IMR-90 (cell line): ENCODE measurements around the gene C11orf86. TPM values are rescaled to one million over a fixed set of nuclear protein-coding genes. Genes with fewer than 3 reads are reported as not detected.

Experiments
- ATAC-seq: fragments of 200-7000 bp; cut with Tn5 transposase; 2 replicates; pipeline ENCODE4 v1.9.1; 2020; ENCODE audit warnings: low read depth, mild to moderate bottlenecking, moderate library complexity
- BruUV-seq: library from RNA; stranded (reverse); fragments of 400-500 nt; replicated peaks from 2 replicates; lab custom pipeline; 2021; lab: Mats Ljungman, UMichigan
- CTCF ChIA-PET: fragments of 300-600 bp; formaldehyde crosslinking; extraction: SDS; loops from one replicate; lab custom pipeline; 2021; ENCODE audit warnings: antibody characterized with exemption; lab: Yijun Ruan, JAX
- POLR2A ChIA-PET: fragments of 300-600 bp; sonication (Branson Sonifier 250); formaldehyde crosslinking; loops from one replicate; lab custom pipeline; 2022; ENCODE audit warnings: antibody characterized with exemption; ENCODE audit not compliant: unreplicated experiment; lab: Charles Lee
- DNase-seq: peaks from one replicate; pipeline ENCODE4 v3.0.0; 2013
- H2AFZ ChIP-seq: replicated peaks from 2 replicates; pipeline ENCODE3; 2013; ENCODE audit warnings: low read length, mild to moderate bottlenecking; ENCODE audit not compliant: poor library complexity
- H2AK5ac ChIP-seq: 2 replicates; pipeline ENCODE4 v1.6.1; 2013; ENCODE audit warnings: low read depth, low read length, inconsistent platforms
- H2AK9ac ChIP-seq: replicated peaks from 2 replicates; pipeline ENCODE3; 2013; ENCODE audit warnings: mild to moderate bottlenecking, low read depth, low read length, moderate library complexity; ENCODE audit not compliant: poor library complexity
- H2BK120ac ChIP-seq: 2 replicates; pipeline ENCODE4 v1.6.1; 2013; ENCODE audit warnings: low read depth, low read length, inconsistent platforms
- H2BK15ac ChIP-seq: 3 replicates; pipeline ENCODE4 v1.6.1; 2013; ENCODE audit warnings: low read depth, low read length, inconsistent platforms
- H2BK20ac ChIP-seq: 2 replicates; pipeline ENCODE4 v1.6.1; 2013; ENCODE audit warnings: low read depth, mild to moderate bottlenecking, inconsistent platforms, low read length, moderate library complexity
- H2BK5ac ChIP-seq: 2 replicates; pipeline ENCODE4 v1.6.1; 2013; ENCODE audit warnings: mild to moderate bottlenecking, low read depth, low read length, inconsistent platforms; ENCODE audit not compliant: poor library complexity, severe bottlenecking
- H3K14ac ChIP-seq: replicated peaks from 2 replicates; pipeline ENCODE4 v1.6.1; 2013; ENCODE audit warnings: low read depth, low read length, inconsistent platforms
- H3K18ac ChIP-seq: 2 replicates; pipeline ENCODE4 v1.6.1; 2013; ENCODE audit warnings: low read depth, low read length, control low read depth
- H3K23ac ChIP-seq: 2 replicates; pipeline ENCODE4 v1.6.1; 2013; ENCODE audit warnings: low read depth, low read length, inconsistent platforms
- H3K27ac ChIP-seq: 2 replicates; pipeline ENCODE4 v1.5.1; 2013; ENCODE audit warnings: mild to moderate bottlenecking, control low read depth, low read length; ENCODE audit not compliant: insufficient read depth
- H3K27me3 ChIP-seq: 2 replicates; pipeline ENCODE4 v1.6.1; 2013; ENCODE audit warnings: low read length; ENCODE audit not compliant: control insufficient read depth, insufficient read depth
- H3K36me3 ChIP-seq: 2 replicates; pipeline ENCODE4 v1.6.1; 2013; ENCODE audit warnings: low read length, mixed read lengths; ENCODE audit not compliant: control insufficient read depth, insufficient read depth
- H3K4ac ChIP-seq: 2 replicates; pipeline ENCODE4 v1.6.1; 2013; ENCODE audit warnings: low read depth, low read length, inconsistent platforms
- H3K4me1 ChIP-seq: 2 replicates; pipeline ENCODE4 v1.6.1; 2013; ENCODE audit warnings: low read length, mixed read lengths; ENCODE audit not compliant: control insufficient read depth, insufficient read depth
- H3K4me2 ChIP-seq: 2 replicates; pipeline ENCODE4 v1.6.1; 2013; ENCODE audit warnings: low read depth, mild to moderate bottlenecking, control low read depth, low read length, moderate library complexity
- H3K4me3 ChIP-seq: 2 replicates; pipeline ENCODE4 v1.5.1; 2013; ENCODE audit warnings: low read depth, mild to moderate bottlenecking, control low read depth, low read length, moderate library complexity; ENCODE audit not compliant: insufficient read depth
- H3K56ac ChIP-seq: 2 replicates; pipeline ENCODE4 v1.6.1; 2013; ENCODE audit warnings: low read length, inconsistent platforms; ENCODE audit not compliant: insufficient read depth; ENCODE audit errors: extremely low read depth
- H3K79me1 ChIP-seq, 2 experiments: 2 replicates each; pipeline ENCODE4 v1.6.1; 2013; ENCODE audit warnings: low read length in 2 of 2, inconsistent platforms in 1 of 2, low read depth in 1 of 2
- H3K9ac ChIP-seq: 2 replicates; pipeline ENCODE4 v1.6.1; 2013; ENCODE audit warnings: low read depth, low read length, control low read depth
- H3K9me1 ChIP-seq: 2 replicates; pipeline ENCODE4 v1.6.1; 2013; ENCODE audit warnings: low read length, inconsistent platforms; ENCODE audit not compliant: insufficient read depth
- H3K9me3 ChIP-seq: 2 replicates; pipeline ENCODE4 v1.6.1; 2013; ENCODE audit warnings: low read length; ENCODE audit not compliant: control insufficient read depth, insufficient read depth
- H4K20me1 ChIP-seq: 2 replicates; pipeline ENCODE4 v1.6.1; 2013; ENCODE audit warnings: low read length, inconsistent platforms; ENCODE audit not compliant: insufficient read depth
- H4K5ac ChIP-seq: 2 replicates; pipeline ENCODE4 v1.6.1; 2013; ENCODE audit warnings: mild to moderate bottlenecking, low read depth, low read length, control low read depth
- H4K8ac ChIP-seq, 2 experiments: 2 replicates each; pipeline ENCODE4 v1.6.1; 2013; ENCODE audit warnings: low read depth in 2 of 2, low read length in 2 of 2, control low read depth in 1 of 2, inconsistent platforms in 1 of 2
- H4K91ac ChIP-seq: 2 replicates; pipeline ENCODE4 v1.6.1; 2013; ENCODE audit warnings: low read depth, low read length, inconsistent platforms; ENCODE audit not compliant: insufficient read depth
- BHLHE40 ChIP-seq: fragments of 150-350 bp; IDR thresholded peaks from 2 replicates; pipeline ENCODE4 v1.6.1; 2016; ENCODE audit warnings: mild to moderate bottlenecking, low read depth, low read length
- CEBPB ChIP-seq: IDR thresholded peaks from 2 replicates; pipeline ENCODE4 v1.6.1; 2012; ENCODE audit warnings: low read depth, low read length, improper control_type of control experiment
- FOS ChIP-seq: fragments of 150-350 bp; IDR thresholded peaks from 2 replicates; pipeline ENCODE4 v1.6.1; 2016; ENCODE audit warnings: low read depth, low read length
- WGBS, 2 experiments: methylation state at CpG; one replicate each; pipeline versions ENCODE4 v1.1.5 to v1.1.7; 2013; ENCODE audit warnings: missing lambda C conversion rate in 2 of 2; ENCODE audit not compliant: insufficient read length in 1 of 2; ENCODE audit errors: extremely low coverage in 2 of 2; 5-methylcytosine and 5-hydroxymethylcytosine counted together
- dilution Hi-C: fragments of 300-500 bp; cut with HindIII; formaldehyde crosslinking; loops from one replicate; pipeline ENCODE4 v1.14.3; 2018; ENCODE audit warnings: low sequenced_read_pairs; ENCODE audit not compliant: unreplicated experiment
- in situ Hi-C: fragments of 300-500 bp; cut with MboI; formaldehyde crosslinking; loops from 3 replicates; pipeline ENCODE4 v1.14.3; 2019; ENCODE audit warnings: low sequenced_read_pairs, inconsistent platforms, mixed read lengths
- intact Hi-C: fragments of 100-400 bp; cut with micrococcal nuclease; formaldehyde crosslinking; loops from 2 replicates; pipeline ENCODE4 v1.10.0; 2022
- polyA plus RNA-seq, 3 experiments: library from polyadenylated mRNA; depleted of rRNA; stranded (reverse); fragments of >200 nt; gene quantifications; 2 replicates each; pipeline ENCODE4 v1.2.3, GENCODE V29; 2012; ENCODE audit warnings: low replicate concordance in 1 of 3
- total RNA-seq: library from RNA; depleted of rRNA; stranded (reverse); fragments of >200 nt; gene quantifications from 2 replicates; pipeline ENCODE4 v1.2.3, GENCODE V29; 2012

Gene C11orf86
- total and polyA plus RNA-seq, 2 of the 4 experiments (the other 2 are of a cell fraction) = not detected

GRCh38 chr11:66934950-66935779 lies 39.9 kb upstream of the C11orf86 start:
- Histone ChIP-seq H3K18ac (peak overlapping the region; percentile 75), H2BK15ac (peak overlapping the region; percentile 81; the same call in 2 of the 3 replicates), H3K9ac (no peak overlapping the region), H3K27me3 (no peaks in the 10 kb centered on the region), H3K56ac (no peak overlapping the region), H2AK5ac (peak overlapping the region; percentile 55), H2BK20ac (peak overlapping the region; percentile 32), H2AFZ (no peak overlapping the region), H3K4me2 (0 out of 2 replicates have a peak overlapping the region, but pooled peaks have one; percentile 3), H4K91ac (peak overlapping the region; percentile 71), H3K4ac (peak overlapping the region; percentile 79), H3K9me1 (peaks cover 20% of the 10 kb centered on the region), H3K27ac (peak overlapping the region; percentile 99; the same call in 1 of the 2 replicates), H3K23ac (peak overlapping the region; percentile 6; the same call in 1 of the 2 replicates), H4K20me1 (no peaks in the 10 kb centered on the region; the same call in 1 of the 2 replicates), H2BK120ac (peak overlapping the region; percentile 74), H3K9me3 (peaks cover 3% of the 10 kb centered on the region; the same call in 1 of the 2 replicates), H3K79me1 (peaks cover 0 to 14% of the 10 kb centered on the region in 2 experiments; a peak in 3 of 4 replicates), H4K5ac (peak overlapping the region; percentile 50), H3K4me3 (no peak overlapping the region), H2AK9ac (peak overlapping the region; percentile 67), H3K4me1 (peaks cover 19% of the 10 kb centered on the region), H3K14ac (peak overlapping the region; percentile 71), H3K36me3 (no peaks in the 10 kb centered on the region), H4K8ac (peak overlapping the region in 1 of 2 experiments; percentile 61; a peak in 3 of 4 replicates), H2BK5ac (peak overlapping the region; percentile 66)
- in situ Hi-C loops = no loop called here
- DNase-seq (peak; percentile 73), ATAC-seq (peak; percentile 53)
- dilution Hi-C loops = no loop called here
- CTCF ChIA-PET = interaction anchor here (0.5 to 2.1 kb wide), 2 partner anchors 13 to 26 kb away, joined by 3 to 9 read pairs; no protein-coding TSS in a partner anchor
- POLR2A ChIA-PET = no interaction called here
- no TSS peak for BruUV-seq
- WGBS, 2 experiments = 70% methylated on average over 2 of the region's 9 CpGs; no CpG with 5 or more reads in 1 of the 2 experiments
- intact Hi-C loops = no loop called here
- peak; percentile 76 for TF ChIP-seq CEBPB
- peak; percentile 81; the same call in 1 of the 2 replicates for TF ChIP-seq BHLHE40
- no peak for TF ChIP-seq FOS
